H1 (cell line): ENCODE results near the gene KCND3. TPM values are rescaled to one million over a fixed set of nuclear protein-coding genes. Genes with fewer than 3 reads are reported as not detected.

Experiments used
- CTCF ChIA-PET: fragments of 300-600 bp; sonication (Branson Sonifier 250); formaldehyde crosslinking; loops from one replicate; lab custom pipeline; 2021; ENCODE audit not compliant: partially characterized antibody; lab: Charles Lee
- POLR2A ChIA-PET: fragments of 300-600 bp; sonication (Branson Sonifier 250); formaldehyde crosslinking; loops from one replicate; lab custom pipeline; 2021; ENCODE audit warnings: inconsistent platforms; ENCODE audit not compliant: partially characterized antibody; lab: Charles Lee
- DNase-seq, 2 experiments: peaks; one replicate each; pipeline versions ENCODE4 v3.0.0 to v3.0.0-alpha.2; 2010 to 2022; ENCODE audit warnings: low spot score in 2 of 2, low read depth in 1 of 2, mixed read lengths in 1 of 2
- FAIRE-seq: peaks from 2 replicates; lab custom pipeline; 2011; peaks lifted over from hg19 to GRCh38; lab: Jason Lieb, UNC
- H2AFZ ChIP-seq: 2 replicates; pipeline ENCODE4 v1.8.1; 2012; ENCODE audit warnings: low read length, inconsistent platforms
- H2AK5ac ChIP-seq: 2 replicates; pipeline ENCODE4 v1.6.1; 2013; ENCODE audit warnings: low read depth, low read length
- H2BK120ac ChIP-seq: replicated peaks from 2 replicates; pipeline ENCODE3; 2013; ENCODE audit warnings: low read depth, low read length, inconsistent platforms
- H2BK12ac ChIP-seq: 2 replicates; pipeline ENCODE4 v1.6.1; 2013; ENCODE audit warnings: low read depth, low read length
- H2BK15ac ChIP-seq: 2 replicates; pipeline ENCODE4 v1.6.1; 2013; ENCODE audit warnings: low read length
- H2BK20ac ChIP-seq: 2 replicates; pipeline ENCODE4 v1.6.1; 2013; ENCODE audit warnings: low read length
- H2BK5ac ChIP-seq: 2 replicates; pipeline ENCODE4 v1.6.1; 2013; ENCODE audit warnings: low read depth, low read length
- H3K14ac ChIP-seq: 2 replicates; pipeline ENCODE4 v1.6.1; 2013; ENCODE audit warnings: inconsistent platforms; ENCODE audit not compliant: insufficient read length
- H3K18ac ChIP-seq: 2 replicates; pipeline ENCODE4 v1.6.1; 2013; ENCODE audit warnings: low read length; ENCODE audit errors: extremely low read depth
- H3K23ac ChIP-seq: 2 replicates; pipeline ENCODE4 v1.6.1; 2013; ENCODE audit warnings: inconsistent platforms; ENCODE audit not compliant: insufficient read length
- H3K23me2 ChIP-seq: 2 replicates; pipeline ENCODE4 v1.6.1; 2013; ENCODE audit warnings: low read depth, low read length
- H3K27ac ChIP-seq: 2 replicates; pipeline ENCODE4 v1.6.1; 2011; ENCODE audit warnings: low read depth, low read length, inconsistent platforms
- H3K27me3 ChIP-seq, 4 experiments: replicated peaks in 1 of 4; 1 replicate in 1 of 4; 2 replicates in 3 of 4; pipeline versions ENCODE4 v1.6.1 to v1.8.1; 2011 to 2013; ENCODE audit warnings: low read length in 3 of 4, mild to moderate bottlenecking in 3 of 4, inconsistent platforms in 2 of 4, mixed read lengths in 2 of 4, moderate library complexity in 1 of 4; ENCODE audit not compliant: control insufficient read depth in 3 of 4, insufficient read depth in 3 of 4; ENCODE audit errors: extremely low read depth in 1 of 4
- H3K36me3 ChIP-seq, 4 experiments: 2 replicates each; pipeline versions ENCODE4 v1.6.1 to v1.8.1; 2011 to 2013; ENCODE audit warnings: mild to moderate bottlenecking in 4 of 4, low read length in 3 of 4, moderate library complexity in 2 of 4, control low read depth in 1 of 4, inconsistent platforms in 1 of 4; ENCODE audit not compliant: insufficient read depth in 4 of 4, control insufficient read depth in 2 of 4
- H3K4ac ChIP-seq: replicated peaks from 2 replicates; pipeline ENCODE3; 2013; ENCODE audit warnings: low read length, low read depth, mixed read lengths, inconsistent platforms; ENCODE audit not compliant: insufficient read length
- H3K4me1 ChIP-seq, 4 experiments: replicated peaks in 1 of 4; 1 replicate in 1 of 4; 2 replicates in 3 of 4; pipeline versions ENCODE4 v1.6.1 to v1.8.1; 2011 to 2013; ENCODE audit warnings: low read length in 3 of 4, inconsistent platforms in 2 of 4, mixed read lengths in 1 of 4; ENCODE audit not compliant: insufficient read depth in 4 of 4, control insufficient read depth in 3 of 4
- H3K4me2 ChIP-seq, 2 experiments: 2 replicates each; pipeline versions ENCODE4 v1.6.1 to v1.8.1; 2011 to 2013; ENCODE audit warnings: low read depth in 2 of 2, low read length in 2 of 2, control low read depth in 1 of 2, inconsistent platforms in 1 of 2, mild to moderate bottlenecking in 1 of 2; ENCODE audit not compliant: insufficient read depth in 1 of 2
- H3K4me3 ChIP-seq, 4 experiments: fragments of 200-600, 300-600 bp in 1 of 4; sonication (generic), shearing (Covaris generic), sonication (Bioruptor Twin) in 1 of 4; 2 replicates each; pipeline versions ENCODE4 v1.5.1 to v1.8.1; 2011 to 2016; ENCODE audit warnings: low read length in 4 of 4, low read depth in 3 of 4, control low read depth in 2 of 4, inconsistent platforms in 2 of 4, mild to moderate bottlenecking in 2 of 4, mixed read lengths in 1 of 4, moderate library complexity in 1 of 4; ENCODE audit not compliant: insufficient read depth in 2 of 4; ENCODE audit errors: extremely low read depth in 1 of 4
- H3K56ac ChIP-seq: replicated peaks from 2 replicates; pipeline ENCODE3; 2013; ENCODE audit warnings: low read depth, mild to moderate bottlenecking, mixed read lengths, low read length, inconsistent platforms; ENCODE audit not compliant: insufficient read length
- H3K79me1 ChIP-seq: 2 replicates; pipeline ENCODE4 v1.6.1; 2013; ENCODE audit warnings: low read depth, low read length, control low read depth
- H3K79me2 ChIP-seq, 2 experiments: 2 replicates each; pipeline versions ENCODE4 v1.6.1 to v1.8.1; 2012 to 2013; ENCODE audit warnings: low read length in 2 of 2, mild to moderate bottlenecking in 2 of 2, inconsistent platforms in 1 of 2; ENCODE audit not compliant: insufficient read depth in 2 of 2, control insufficient read depth in 1 of 2
- H3K9ac ChIP-seq, 4 experiments: replicated peaks in 1 of 4; 1 replicate in 1 of 4; 2 replicates in 3 of 4; pipeline versions ENCODE4 v1.6.1 to v1.8.1; 2011 to 2013; ENCODE audit warnings: low read depth in 3 of 4, low read length in 3 of 4, control low read depth in 2 of 4, mild to moderate bottlenecking in 2 of 4, moderate library complexity in 2 of 4, inconsistent platforms in 1 of 4; ENCODE audit errors: extremely low read depth in 1 of 4
- H3K9me3 ChIP-seq, 2 experiments: 2 replicates each; pipeline versions ENCODE4 v1.6.1 to v1.8.1; 2012 to 2013; ENCODE audit warnings: mild to moderate bottlenecking in 2 of 2, moderate library complexity in 2 of 2, control low read depth in 1 of 2, inconsistent platforms in 1 of 2, low read depth in 1 of 2, low read length in 1 of 2, mixed read lengths in 1 of 2; ENCODE audit not compliant: insufficient read depth in 2 of 2
- H4K20me1 ChIP-seq, 2 experiments: replicated peaks in 1 of 2; 2 replicates each; pipeline versions ENCODE3 to v1.8.1; 2011 to 2013; ENCODE audit warnings: inconsistent platforms in 2 of 2, low read length in 2 of 2, mild to moderate bottlenecking in 1 of 2; ENCODE audit not compliant: insufficient read depth in 2 of 2, control insufficient read depth in 1 of 2
- H4K5ac ChIP-seq: 2 replicates; pipeline ENCODE4 v1.6.1; 2013; ENCODE audit warnings: low read length, low read depth, mixed read lengths, inconsistent platforms; ENCODE audit not compliant: insufficient read length
- H4K8ac ChIP-seq: 2 replicates; pipeline ENCODE4 v1.8.0; 2013; ENCODE audit warnings: mild to moderate bottlenecking, moderate library complexity, low read length, inconsistent platforms; ENCODE audit not compliant: insufficient read depth; ENCODE audit errors: extremely low read depth
- H4K91ac ChIP-seq: replicated peaks from 2 replicates; pipeline ENCODE3; 2013; ENCODE audit warnings: low read length, mixed read lengths, inconsistent platforms; ENCODE audit not compliant: insufficient read length
- CTBP2 ChIP-seq: IDR thresholded peaks from 2 replicates; pipeline ENCODE4 v1.7.0; 2011; ENCODE audit warnings: borderline replicate concordance, mild to moderate bottlenecking, moderate library complexity, mixed read lengths, low read length; ENCODE audit not compliant: insufficient read depth, insufficient read length
- HDAC2 ChIP-seq, 2 experiments: fragments of 300-600 bp in 1 of 2; sonication (generic) in 1 of 2; IDR thresholded peaks; 2 replicates each; pipeline ENCODE4 v1.6.1; 2011 to 2012; ENCODE audit warnings: low read depth in 2 of 2, low read length in 2 of 2, mild to moderate bottlenecking in 2 of 2, moderate library complexity in 2 of 2, borderline replicate concordance in 1 of 2, inconsistent platforms in 1 of 2
- KDM4A ChIP-seq: IDR thresholded peaks from one replicate; pipeline ENCODE4 v1.7.1; 2012; ENCODE audit warnings: low read depth, mild to moderate bottlenecking, moderate library complexity, low read length, inconsistent platforms; ENCODE audit not compliant: severe bottlenecking
- RNF2 ChIP-seq: fragments of 200-900, 300-1000 bp; sonication (generic); IDR thresholded peaks from 2 replicates; pipeline ENCODE4 v1.7.1; 2016; ENCODE audit warnings: borderline replicate concordance, low read depth, mild to moderate bottlenecking, antibody characterized with exemption, low read length; ENCODE audit not compliant: poor library complexity, severe bottlenecking; ENCODE audit errors: missing control alignments
- SAP30 ChIP-seq: fragments of 300-600 bp; sonication (generic); IDR thresholded peaks from 2 replicates; pipeline ENCODE4 v1.7.1; 2012; ENCODE audit warnings: low read length, moderate library complexity, mild to moderate bottlenecking, inconsistent platforms; ENCODE audit not compliant: insufficient read depth, insufficient replicate concordance
- TBP ChIP-seq: IDR thresholded peaks from 2 replicates; pipeline ENCODE4 v1.6.1; 2011; ENCODE audit warnings: low read depth, low read length, improper control_type of control experiment
- WGBS, 2 experiments: shearing (Covaris generic) in 1 of 2; methylation state at CpG; one replicate each; pipeline versions ENCODE4 v1.1.6 to v1.1.7; 2013 to 2015; ENCODE audit warnings: low lambda C conversion rate in 2 of 2, mixed read lengths in 2 of 2, inconsistent platforms in 1 of 2, low coverage in 1 of 2, missing lambda C conversion rate in 1 of 2; ENCODE audit not compliant: insufficient replicate concordance in 2 of 2, insufficient coverage in 1 of 2, insufficient read length in 1 of 2; ENCODE audit errors: extremely low coverage in 1 of 2, missing lambda C conversion rate in 1 of 2; 5-methylcytosine and 5-hydroxymethylcytosine counted together
- polyA plus RNA-seq, 7 experiments: library from polyadenylated mRNA; depleted of rRNA in 3 of 7; stranded (reverse) in 5 of 7; unstranded in 2 of 7; fragments of >200 nt in 5 of 7; fragments of 200-250 nt in 2 of 7; gene quantifications; 1 replicate in 5 of 7; 2 replicates in 1 of 7; 4 replicates in 1 of 7; pipeline versions ENCODE4 v1.2.1 to v1.2.3, GENCODE V29; 2011 to 2013; ENCODE audit warnings: missing spikeins in 2 of 7, mixed read lengths in 2 of 7
- total RNA-seq: library from RNA; stranded (reverse); fragmentation: NEBNext Ultra II Directional; extraction: Animal tissue kit (Norgen Biotek cat#: 25700); gene quantifications from 2 replicates; pipeline ENCODE4 v1.2.1, GENCODE V29; 2021
- TF ChIP-seq, protein P1 (sequence below): IDR thresholded peaks from 2 replicates; pipeline ENCODE4 v1.6.1; 2012; ENCODE audit warnings: inconsistent platforms

Gene KCND3
- total and polyA plus RNA-seq, 2 of the 8 experiments (the other 6 are each of a cell fraction or from before 2014, with no cell fraction given): 0.14 to 0.48 TPM

DNA sequence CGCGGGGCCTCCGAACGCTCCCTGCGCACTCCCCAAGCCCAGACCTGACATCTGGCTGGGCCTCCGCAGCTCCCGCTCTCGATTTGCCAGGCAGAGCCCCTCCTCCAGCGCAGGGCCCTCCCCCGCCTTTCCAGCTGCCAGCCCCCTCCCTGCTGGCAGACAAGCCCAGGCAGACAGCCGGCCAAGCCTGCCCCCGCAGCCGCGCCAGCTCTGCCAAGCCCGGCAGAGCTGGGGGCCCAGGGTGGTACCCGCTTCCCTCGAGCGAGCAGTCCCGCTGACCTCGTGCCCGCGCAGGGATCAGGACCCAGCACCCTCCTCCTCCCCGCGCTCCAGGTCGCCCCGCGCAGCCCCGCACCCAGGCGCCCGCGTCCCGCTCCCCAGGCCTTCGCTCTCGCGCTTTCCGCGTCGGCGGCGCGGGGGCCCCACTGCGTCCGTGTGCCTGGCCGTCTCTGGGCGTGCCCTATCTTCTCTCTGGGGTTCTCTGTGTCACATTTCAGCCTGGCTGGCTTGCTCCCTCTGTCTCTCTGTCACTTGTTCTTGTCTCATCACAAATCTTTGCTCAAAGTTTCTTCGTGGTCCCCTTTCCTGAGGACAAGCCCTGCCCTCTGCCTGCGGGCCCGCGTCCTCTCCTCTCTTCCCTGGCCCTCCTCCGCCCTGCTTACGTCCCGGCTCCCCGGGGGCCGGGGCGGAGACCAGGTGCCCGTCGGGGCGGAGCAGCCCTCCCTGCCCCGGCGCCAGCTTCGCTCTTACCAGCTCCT lies 250.9 kb downstream of the KCND3 start:
- H3K56ac ChIP-seq: peak overlapping the region; percentile 13
- DNase-seq (peak in 1 of 2 experiments; percentile 84), FAIRE-seq (no peak)
- H2AFZ ChIP-seq: no peak overlapping the region
- WGBS, 2 experiments: 1% methylated on average over 32 of the region's 61 CpGs; no CpG with 5 or more reads in 1 of the 2 experiments
- peak overlapping the region; percentile 93 for H2BK5ac ChIP-seq
- H4K91ac ChIP-seq: no peak overlapping the region
- H3K79me1 ChIP-seq: peaks cover 4% of the 10 kb centered on the region; the same call in 1 of the 2 replicates
- H3K23me2 ChIP-seq: peaks cover 16% of the 10 kb centered on the region; the same call in 1 of the 2 replicates
- no peak overlapping the region for H2BK20ac ChIP-seq
- no peak overlapping the region for H2BK120ac ChIP-seq
- H3K18ac ChIP-seq: peak overlapping the region; percentile 68
- no peak overlapping the region for H2AK5ac ChIP-seq
- no peak overlapping the region for H3K14ac ChIP-seq
- H3K36me3 ChIP-seq: no peaks in the 10 kb centered on the region; a peak in 2 of 8 replicates
- peak overlapping the region; percentile 26 to 68 (median 50); a peak in 6 of 7 replicates for H3K9ac ChIP-seq
- H3K4me3 ChIP-seq: peak overlapping the region; percentile 62 to 74 (median 71)
- H3K4me2 ChIP-seq: peak overlapping the region; percentile 89 to 97
- CTCF ChIA-PET: interaction anchor here (0.7 to 42.0 kb wide), 5 partner anchors 6 to 126 kb away, joined by 3 to 1070 read pairs (median 11); partner anchors contain the start of genes DDX20 and INKA2
- peaks cover 0 to 36% of the 10 kb centered on the region in 2 experiments; a peak in 3 of 4 replicates for H3K79me2 ChIP-seq
- peak overlapping the region; percentile 26 for H4K8ac ChIP-seq
- H3K27ac ChIP-seq: 0 out of 2 replicates have a peak overlapping the region, but pooled peaks have one; percentile 38
- H2BK15ac ChIP-seq: 0 out of 2 replicates have a peak overlapping the region, but pooled peaks have one; percentile 49
- 0 out of 2 replicates have a peak overlapping the region, but pooled peaks have one; percentile 72 for H2BK12ac ChIP-seq
- H3K9me3 ChIP-seq: no peaks in the 10 kb centered on the region
- H4K5ac ChIP-seq: peak overlapping the region; percentile 46
- peaks cover 19 to 27% (median 23%) of the 10 kb centered on the region in 4 experiments for H3K4me1 ChIP-seq
- H3K27me3 ChIP-seq: peaks cover 0 to 6% (median 4%) of the 10 kb centered on the region in 4 experiments; a peak in 3 of 7 replicates
- no peak overlapping the region for H3K23ac ChIP-seq
- peaks cover 0 to 10% of the 10 kb centered on the region in 2 experiments for H4K20me1 ChIP-seq
- POLR2A ChIA-PET: interaction anchor here (1.2 to 19.0 kb wide), 6 partner anchors 12 to 222 kb away, joined by 3 to 343 read pairs (median 21); partner anchors contain the start of genes DDX20 and RAP1A
- no peak overlapping the region for H3K4ac ChIP-seq
- TF ChIP-seq HDAC2 (IDR thresholded peaks at IDR 0.05; ENCODE audit: borderline replicate concordance in 1 of 2, low read depth in 2 of 2, low read length in 2 of 2): 0 out of 4 replicates have a peak, but pooled peaks of 1 of the 2 experiments have one; percentile 4
- TF ChIP-seq, protein P1, sequence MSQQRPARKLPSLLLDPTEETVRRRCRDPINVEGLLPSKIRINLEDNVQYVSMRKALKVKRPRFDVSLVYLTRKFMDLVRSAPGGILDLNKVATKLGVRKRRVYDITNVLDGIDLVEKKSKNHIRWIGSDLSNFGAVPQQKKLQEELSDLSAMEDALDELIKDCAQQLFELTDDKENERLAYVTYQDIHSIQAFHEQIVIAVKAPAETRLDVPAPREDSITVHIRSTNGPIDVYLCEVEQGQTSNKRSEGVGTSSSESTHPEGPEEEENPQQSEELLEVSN: peak; percentile 77
- peak; percentile 2 for TF ChIP-seq SAP30
- TF ChIP-seq KDM4A: peak; percentile 64
- no peak for TF ChIP-seq RNF2
- TF ChIP-seq CTBP2: peak; percentile 47
- TF ChIP-seq TBP: no peak
